Right forelimb (tissue), 1 donor: ENCODE results near the gene NPLOC4.
A peak's percentile ranks its signal among the peaks of the same experiment; 100 is the strongest.

ENCODE experiments used
- DNase-seq: peaks from one replicate; pipeline ENCODE4 v3.0.0-alpha.2; 2018

Gene NPLOC4

GRCh38 chr17:81563861-81564586 lies 72.9 kb downstream of the NPLOC4 start:
- DNase-seq: no peak

- no peak for DNase-seq
Observed at GRCh38 chr17:81561494-81561885, 75.4 kb downstream of the NPLOC4 start.

GRCh38 chr17:81558941-81559806 lies 77.7 kb downstream of the NPLOC4 start:
- no peak for DNase-seq

- no peak for DNase-seq
Observed at GRCh38 chr17:81558115-81558468, 78.8 kb downstream of the NPLOC4 start.

- DNase-seq: no peak
Observed at GRCh38 chr17:81557276-81558114, 79.4 kb downstream of the NPLOC4 start.

- DNase-seq: no peak
Observed at GRCh38 chr17:81556863-81557262, 80.0 kb downstream of the NPLOC4 start.

GRCh38 chr17:81556175-81556691 lies 80.7 kb downstream of the NPLOC4 start:
- no peak for DNase-seq

- DNase-seq: no peak
Observed at GRCh38 chr17:81553616-81554181, 83.2 kb downstream of the NPLOC4 start.

- peak; percentile 80 for DNase-seq
Observed at GRCh38 chr17:81553018-81553615, 83.8 kb downstream of the NPLOC4 start.

GRCh38 chr17:81552244-81553017 lies 84.5 kb downstream of the NPLOC4 start, which contains the start of gene FAAP100:
TSS of gene FAAP100 (minus strand) at chr17:81552353. CDS start at chr17:81552330, 23 bp downstream.
- peak; percentile 89 for DNase-seq

GRCh38 chr17:81551458-81552243 lies 85.3 kb downstream of the NPLOC4 start:
- no peak for DNase-seq

GRCh38 chr17:81550830-81551457 lies 86.0 kb downstream of the NPLOC4 start:
- no peak for DNase-seq

- no peak for DNase-seq
Observed at GRCh38 chr17:81550285-81550684, 86.6 kb downstream of the NPLOC4 start.

GRCh38 chr17:81549826-81550225 lies 87.1 kb downstream of the NPLOC4 start:
- no peak for DNase-seq

- no peak for DNase-seq
Observed at GRCh38 chr17:81549031-81549557, 87.8 kb downstream of the NPLOC4 start.

GRCh38 chr17:81547614-81547982 lies 89.3 kb downstream of the NPLOC4 start:
- DNase-seq: no peak

- DNase-seq: no peak
Observed at GRCh38 chr17:81546906-81547613, 89.9 kb downstream of the NPLOC4 start.

- no peak for DNase-seq
Observed at GRCh38 chr17:81545160-81545949, 91.6 kb downstream of the NPLOC4 start.
